M059J (cell line): Measurements from ENCODE around the gene JADE1. TPM values are rescaled to one million over a fixed set of nuclear protein-coding genes. Genes with fewer than 3 reads are reported as not detected.

Experiments used
- DNase-seq: peaks from one replicate; pipeline ENCODE4 v3.0.0-alpha.2; 2012; ENCODE audit warnings: low read depth
- total RNA-seq: library from RNA; depleted of rRNA; stranded (reverse); fragments of >200 nt; shearing (Covaris generic); gene quantifications from 2 replicates; pipeline ENCODE4 v1.2.3, GENCODE V29; 2014

The JADE1 gene
- total RNA-seq, 1 experiment from 2014 or later = 10.6 TPM

DNA sequence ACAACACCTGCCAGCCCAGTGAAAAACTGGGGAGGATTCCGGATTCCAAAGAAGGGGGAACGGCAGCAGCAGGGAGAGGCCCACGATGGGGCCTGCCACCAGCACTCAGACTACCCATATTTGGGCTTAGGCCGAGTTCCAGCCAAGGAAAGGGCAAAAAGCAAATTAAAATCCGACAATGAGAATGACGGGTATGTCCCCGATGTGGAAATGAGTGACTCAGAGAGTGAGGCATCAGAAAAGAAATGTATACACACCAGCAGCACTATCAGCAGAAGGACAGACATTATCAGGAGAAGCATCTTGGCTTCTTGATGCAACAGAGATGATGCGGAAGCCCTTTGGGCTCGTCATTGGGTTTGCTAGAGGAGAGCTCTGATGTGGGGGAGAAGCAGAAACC, 62.4 kb downstream of the JADE1 start:
- DNase-seq = peak; percentile 81

DNA sequence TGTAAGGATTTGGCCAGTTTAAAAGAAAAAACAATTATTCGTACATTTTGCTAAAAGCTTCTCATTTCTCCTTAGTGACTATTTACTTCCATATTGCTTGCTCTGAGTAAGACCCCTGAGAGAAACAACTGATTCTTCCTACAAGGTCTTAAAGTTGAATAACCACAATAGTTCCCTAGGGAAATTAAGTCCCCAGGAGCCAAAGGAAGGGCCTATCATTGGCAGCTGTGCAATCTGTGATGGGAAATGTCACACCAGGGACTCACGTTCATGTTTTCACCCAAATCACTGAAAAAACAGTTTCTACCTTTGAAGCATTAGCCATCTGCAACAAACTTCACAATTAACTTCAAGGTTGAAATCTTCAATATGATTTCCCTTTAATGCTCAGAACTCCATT, 66.7 kb downstream of the JADE1 start:
- no peak for DNase-seq

DNA sequence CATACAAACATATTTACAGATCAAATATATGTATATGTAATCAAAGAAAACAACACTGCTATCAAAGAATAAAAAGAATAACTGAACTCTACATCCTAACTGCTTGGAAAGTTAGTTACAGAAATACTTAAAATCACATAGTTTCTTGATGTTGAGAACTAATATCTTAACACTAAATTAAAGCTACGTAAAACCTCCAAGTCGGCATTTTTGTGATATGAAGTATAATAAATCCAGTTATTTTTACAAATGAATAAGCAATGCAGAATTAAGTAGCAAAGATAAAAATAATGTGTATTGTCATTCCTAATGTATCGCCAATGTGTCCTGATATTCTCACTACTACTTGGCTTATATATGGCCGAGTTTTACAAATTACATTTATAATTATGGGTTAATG, 68.4 kb downstream of the JADE1 start:
- no peak for DNase-seq

DNA sequence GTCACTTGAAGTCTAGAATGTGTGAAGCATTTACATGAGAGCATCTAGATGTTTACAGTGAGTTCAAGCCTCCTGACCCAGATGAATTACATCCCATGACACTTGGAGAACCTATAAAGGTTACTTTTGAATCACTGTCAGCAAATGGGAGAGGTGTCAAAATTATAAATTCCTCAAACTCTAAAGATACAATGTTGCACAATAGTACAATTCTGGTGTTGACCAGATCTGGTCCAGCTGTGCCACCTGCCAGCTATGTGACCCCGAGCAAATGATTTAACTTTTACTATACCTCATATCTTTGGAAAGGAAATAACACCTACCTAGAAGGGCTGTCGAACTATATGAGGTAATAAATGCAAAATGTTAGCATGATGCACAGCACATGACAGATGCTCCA, 69.8 kb downstream of the JADE1 start:
- DNase-seq = no peak

DNA sequence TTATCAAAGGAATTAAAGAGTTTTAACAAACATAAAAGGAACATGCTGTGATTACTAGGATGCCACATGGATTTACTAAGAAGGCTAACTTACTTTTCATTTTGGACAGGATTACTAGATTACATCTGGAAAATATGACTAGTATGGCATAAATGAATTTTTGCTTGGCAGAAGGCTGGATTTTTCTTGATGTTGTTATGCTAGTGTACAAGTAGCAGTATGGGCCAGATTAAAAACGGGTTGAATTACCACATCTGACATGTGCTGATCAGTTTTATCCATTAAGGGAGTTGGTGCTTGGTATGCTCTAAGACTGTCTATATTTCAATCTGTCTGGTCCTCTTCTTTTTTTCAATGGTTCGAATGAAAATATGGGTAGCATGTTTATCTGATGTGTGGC, 70.5 kb downstream of the JADE1 start:
- no peak for DNase-seq

DNA sequence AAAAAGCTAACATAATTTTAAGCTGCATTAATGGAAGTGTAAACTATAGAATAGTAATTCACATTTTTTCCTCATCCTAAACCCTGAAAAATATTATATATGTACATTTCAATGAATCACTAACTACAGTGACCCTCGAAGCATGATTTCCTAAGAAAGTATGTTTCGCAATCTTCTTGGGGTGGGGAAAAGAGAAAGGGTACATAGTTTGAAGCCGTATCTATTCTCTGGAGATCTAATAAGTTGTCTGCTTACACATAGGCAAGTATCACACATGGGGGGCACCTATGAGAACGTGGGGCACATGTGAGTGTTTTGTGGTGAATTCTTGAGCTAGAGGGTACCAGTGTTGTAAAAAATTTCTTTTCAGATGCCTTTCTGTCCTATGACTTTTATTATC, 71.2 kb downstream of the JADE1 start:
- DNase-seq = no peak

DNA sequence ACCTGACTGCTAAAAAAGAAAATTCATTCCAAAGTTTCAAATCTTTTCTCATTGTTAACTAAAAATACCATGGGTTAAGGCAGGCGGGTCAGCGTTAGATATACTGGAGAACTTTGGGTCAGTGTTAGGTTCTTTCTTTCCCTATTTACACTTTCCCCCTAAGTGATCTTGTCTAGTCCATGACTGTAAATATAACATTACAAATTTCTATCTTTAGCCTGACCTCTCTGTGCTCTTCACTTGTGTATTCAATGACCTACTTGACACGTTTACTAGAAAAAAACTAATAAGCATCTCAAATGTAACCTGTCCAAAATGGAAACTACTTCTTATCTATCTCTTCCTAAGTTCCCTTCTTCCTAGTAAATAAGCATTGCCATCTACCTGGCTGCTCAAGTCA, 95.3 kb downstream of the JADE1 start:
- no peak for DNase-seq

DNA sequence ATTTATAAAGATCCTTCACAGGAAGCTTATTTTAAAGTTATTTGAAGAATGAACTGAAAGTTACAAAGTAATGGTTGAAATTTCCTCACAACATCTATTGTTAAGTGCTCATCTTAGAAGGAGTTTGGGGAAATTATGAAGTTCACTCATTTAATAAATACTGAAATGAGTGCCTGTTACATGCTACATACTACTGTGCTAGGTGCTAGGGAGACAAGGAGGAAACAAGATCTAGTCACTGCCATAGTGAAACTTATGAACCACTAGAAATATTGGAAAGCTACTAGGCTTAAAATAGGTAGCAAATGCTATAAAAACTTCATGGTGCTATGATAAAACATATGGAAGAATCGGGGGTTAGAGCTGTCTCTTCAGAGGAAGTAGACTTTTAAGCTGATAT, 97.1 kb downstream of the JADE1 start:
- no peak for DNase-seq

DNA sequence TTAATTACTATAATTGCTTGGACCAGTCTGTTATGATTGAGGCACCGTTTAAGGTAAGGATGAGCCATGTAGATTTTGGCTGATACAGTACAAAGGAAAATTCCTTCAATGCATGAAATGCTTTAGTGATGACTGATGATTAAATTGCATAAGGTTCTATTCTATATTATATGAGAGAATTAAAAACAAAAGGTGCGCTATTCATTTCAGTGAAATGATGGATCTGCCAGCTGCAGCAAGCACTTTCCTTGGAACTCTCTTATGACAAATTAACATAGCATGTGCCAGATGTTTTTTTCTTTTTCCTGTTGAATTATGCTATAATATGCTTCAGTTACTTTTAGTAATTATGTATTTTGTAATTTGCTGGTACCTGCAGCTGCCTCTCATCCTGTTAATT, 98.5 kb downstream of the JADE1 start:
- no peak for DNase-seq

DNA sequence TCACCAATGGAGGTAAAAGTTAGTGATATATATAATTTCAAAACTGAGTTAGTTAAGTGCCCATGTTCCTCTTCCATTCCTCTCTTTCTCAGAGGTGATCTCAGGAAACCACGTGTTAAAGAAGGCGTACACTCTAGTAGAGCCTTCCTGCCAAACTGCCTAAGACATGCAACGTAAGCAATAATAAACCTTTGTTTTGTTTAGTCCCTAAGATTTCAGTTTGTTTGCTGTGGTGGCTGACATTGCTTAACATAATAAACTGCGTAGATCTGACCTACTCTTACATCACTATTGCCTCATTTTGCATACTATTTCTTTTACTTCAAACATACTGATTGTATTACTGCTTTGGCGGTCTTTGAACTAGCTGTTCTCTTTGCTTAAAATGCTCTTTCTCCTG, 99.2 kb downstream of the JADE1 start:
- DNase-seq = no peak

DNA sequence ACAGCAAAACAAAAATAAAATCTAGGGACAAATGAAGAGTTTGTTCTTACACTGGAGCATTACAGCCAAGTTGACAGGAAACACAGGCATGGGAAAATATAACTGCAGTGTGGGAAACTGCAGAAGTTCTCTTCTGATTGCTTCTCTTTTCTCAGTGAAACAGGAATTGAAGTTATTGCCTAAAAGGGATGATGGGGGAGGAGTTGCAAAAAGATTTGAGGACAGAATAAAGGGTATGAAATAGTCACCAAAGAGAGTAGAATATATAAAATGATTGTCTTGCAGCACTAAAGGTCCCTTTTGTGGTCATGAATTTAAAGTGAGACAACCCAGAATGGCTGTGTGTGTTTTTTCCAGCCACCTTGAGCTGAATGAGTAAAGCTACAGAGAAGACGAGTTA, 103.7 kb downstream of the JADE1 start:
- no peak for DNase-seq

DNA sequence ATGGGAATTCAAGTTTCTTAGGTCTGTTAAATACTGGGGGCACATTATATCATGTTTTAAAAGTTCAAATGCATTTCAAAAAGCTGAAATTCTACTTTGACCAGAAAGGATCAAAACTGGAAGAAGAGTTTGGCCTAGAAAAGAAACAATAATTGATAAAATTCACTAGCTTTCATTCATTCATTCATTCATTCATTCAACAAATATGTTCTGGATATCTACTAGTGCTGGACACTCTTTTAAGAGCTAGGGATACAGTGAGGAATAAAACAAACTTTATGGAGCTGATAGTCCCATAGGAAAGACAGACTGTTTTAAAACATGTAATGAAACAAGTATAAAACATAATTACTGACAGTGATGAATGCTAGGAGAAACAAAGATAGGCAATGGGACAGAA, 106.0 kb downstream of the JADE1 start:
- DNase-seq = no peak

DNA sequence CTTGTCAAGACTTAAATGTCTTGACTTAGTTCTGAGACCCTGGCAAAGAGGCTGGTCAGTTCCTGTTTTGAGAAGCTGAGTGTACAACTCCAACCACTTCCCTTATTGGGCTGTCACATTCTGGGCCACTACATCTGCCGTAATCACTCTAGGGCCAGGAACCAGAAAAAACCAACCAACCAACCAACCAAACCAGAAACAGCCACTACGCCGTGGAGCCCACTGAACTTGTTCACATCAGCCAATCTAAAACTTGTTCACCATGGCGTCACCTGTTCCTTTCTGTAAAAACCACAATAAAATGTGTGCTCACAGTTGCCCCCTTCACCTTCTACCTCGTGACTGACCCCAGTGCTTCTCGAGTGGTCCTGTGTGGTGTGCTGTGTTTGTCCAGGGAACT, 107.3 kb downstream of the JADE1 start:
- no peak for DNase-seq

DNA sequence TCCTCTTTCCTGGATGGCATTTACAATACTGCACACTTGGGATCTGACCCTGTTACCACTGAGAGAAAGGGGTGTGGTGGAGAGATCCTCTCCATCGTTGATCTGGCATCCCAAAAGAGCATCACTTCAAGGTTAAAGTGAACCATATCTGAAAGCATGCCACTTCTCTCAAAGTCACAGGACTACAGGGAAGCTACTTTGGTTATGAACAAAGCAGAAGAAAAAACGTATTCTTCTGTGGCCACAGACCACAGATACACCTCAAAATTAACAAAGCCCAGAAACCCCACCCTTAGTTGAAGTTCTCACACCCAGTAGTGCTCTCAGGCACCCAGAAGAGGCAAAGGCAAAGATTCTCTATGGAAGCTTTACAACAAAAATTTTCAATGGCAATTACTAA, 108.3 kb downstream of the JADE1 start:
- no peak for DNase-seq

DNA sequence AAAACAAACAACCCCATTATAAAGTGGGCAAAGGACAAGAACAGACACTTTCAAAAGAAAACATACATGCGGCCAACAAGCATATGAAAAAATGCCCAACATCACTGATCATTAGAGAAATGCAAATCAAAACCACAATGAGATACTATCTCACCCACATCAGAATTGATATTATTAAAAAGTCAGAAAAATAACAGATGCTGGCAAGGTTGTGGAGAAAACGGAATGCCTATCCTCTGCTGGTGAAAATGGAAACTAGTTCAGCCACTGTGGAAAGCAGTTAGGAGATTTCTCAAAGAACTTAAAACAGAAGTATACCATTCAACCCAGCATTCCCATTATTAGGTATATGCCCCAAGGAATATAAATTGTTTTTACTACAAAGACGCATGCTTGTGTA, 112.5 kb downstream of the JADE1 start:
- no peak for DNase-seq
